Brain microvascular endothelial cell (primary cell): ENCODE measurements around the gene L3MBTL3.

Source experiments
- DNase-seq: peaks from one replicate; pipeline ENCODE4 v3.0.0-alpha.2; 2020
- H3K27ac ChIP-seq: fragments of 250-450 bp; sonication (Bioruptor Pico); 2 replicates; pipeline ENCODE4 v1.5.1; 2020; ENCODE audit warnings: mild to moderate bottlenecking, moderate library complexity
- H3K27me3 ChIP-seq: fragments of 250-450 bp; sonication (Bioruptor Pico); replicated peaks from 2 replicates; pipeline ENCODE4 v1.5.1; 2020; ENCODE audit warnings: mild to moderate bottlenecking
- H3K36me3 ChIP-seq: fragments of 250-450 bp; sonication (Bioruptor Pico); replicated peaks from 2 replicates; pipeline ENCODE4 v1.5.1; 2020; ENCODE audit warnings: mild to moderate bottlenecking
- H3K4me3 ChIP-seq: 2 replicates; pipeline ENCODE4 v1.5.1; 2011; ENCODE audit warnings: low read depth, mild to moderate bottlenecking, control low read depth, low read length, moderate library complexity
- in situ Hi-C: cut with HindIII; loops from 2 replicates; pipeline ENCODE4 v1.10.0; 2017; ENCODE audit warnings: low sequenced_read_pairs, low pct_ligation_motif_present
- TF ChIP-seq, protein P1 (sequence below): IDR thresholded peaks from 2 replicates; pipeline ENCODE4 v1.5.1; 2011; ENCODE audit warnings: low read depth, mild to moderate bottlenecking, moderate library complexity, low read length, control low read depth, inconsistent platforms; ENCODE audit errors: missing control alignments

Gene L3MBTL3

DNA sequence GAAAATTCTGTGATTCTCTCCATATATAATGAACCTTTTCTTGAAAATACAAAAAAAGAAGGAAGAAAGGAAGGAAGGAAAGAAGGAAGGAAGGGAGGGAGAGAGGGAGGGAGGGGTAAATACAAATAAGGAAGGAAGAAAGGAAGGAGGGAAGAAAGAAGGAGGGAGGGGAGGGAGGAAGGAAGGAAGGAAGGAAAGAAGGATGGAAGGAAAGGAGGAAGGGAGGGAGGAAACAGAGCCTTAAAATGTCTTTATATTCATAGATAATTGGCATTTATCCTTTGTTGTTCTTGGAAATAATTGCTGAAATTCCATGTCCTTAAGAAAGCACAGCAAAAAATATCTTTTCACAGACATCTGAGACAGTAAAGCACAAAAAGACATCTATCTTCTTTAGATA, 164.1 kb downstream of the L3MBTL3 start:
- Histone ChIP-seq H3K27me3 (no peaks in the 10 kb centered on the region), H3K27ac (no peak overlapping the region), H3K4me3 (no peak overlapping the region), H3K36me3 (no peaks in the 10 kb centered on the region)
- TF ChIP-seq, protein P1, sequence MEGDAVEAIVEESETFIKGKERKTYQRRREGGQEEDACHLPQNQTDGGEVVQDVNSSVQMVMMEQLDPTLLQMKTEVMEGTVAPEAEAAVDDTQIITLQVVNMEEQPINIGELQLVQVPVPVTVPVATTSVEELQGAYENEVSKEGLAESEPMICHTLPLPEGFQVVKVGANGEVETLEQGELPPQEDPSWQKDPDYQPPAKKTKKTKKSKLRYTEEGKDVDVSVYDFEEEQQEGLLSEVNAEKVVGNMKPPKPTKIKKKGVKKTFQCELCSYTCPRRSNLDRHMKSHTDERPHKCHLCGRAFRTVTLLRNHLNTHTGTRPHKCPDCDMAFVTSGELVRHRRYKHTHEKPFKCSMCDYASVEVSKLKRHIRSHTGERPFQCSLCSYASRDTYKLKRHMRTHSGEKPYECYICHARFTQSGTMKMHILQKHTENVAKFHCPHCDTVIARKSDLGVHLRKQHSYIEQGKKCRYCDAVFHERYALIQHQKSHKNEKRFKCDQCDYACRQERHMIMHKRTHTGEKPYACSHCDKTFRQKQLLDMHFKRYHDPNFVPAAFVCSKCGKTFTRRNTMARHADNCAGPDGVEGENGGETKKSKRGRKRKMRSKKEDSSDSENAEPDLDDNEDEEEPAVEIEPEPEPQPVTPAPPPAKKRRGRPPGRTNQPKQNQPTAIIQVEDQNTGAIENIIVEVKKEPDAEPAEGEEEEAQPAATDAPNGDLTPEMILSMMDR = no peak
- in situ Hi-C loops = no loop called here
- no peak for DNase-seq

DNA sequence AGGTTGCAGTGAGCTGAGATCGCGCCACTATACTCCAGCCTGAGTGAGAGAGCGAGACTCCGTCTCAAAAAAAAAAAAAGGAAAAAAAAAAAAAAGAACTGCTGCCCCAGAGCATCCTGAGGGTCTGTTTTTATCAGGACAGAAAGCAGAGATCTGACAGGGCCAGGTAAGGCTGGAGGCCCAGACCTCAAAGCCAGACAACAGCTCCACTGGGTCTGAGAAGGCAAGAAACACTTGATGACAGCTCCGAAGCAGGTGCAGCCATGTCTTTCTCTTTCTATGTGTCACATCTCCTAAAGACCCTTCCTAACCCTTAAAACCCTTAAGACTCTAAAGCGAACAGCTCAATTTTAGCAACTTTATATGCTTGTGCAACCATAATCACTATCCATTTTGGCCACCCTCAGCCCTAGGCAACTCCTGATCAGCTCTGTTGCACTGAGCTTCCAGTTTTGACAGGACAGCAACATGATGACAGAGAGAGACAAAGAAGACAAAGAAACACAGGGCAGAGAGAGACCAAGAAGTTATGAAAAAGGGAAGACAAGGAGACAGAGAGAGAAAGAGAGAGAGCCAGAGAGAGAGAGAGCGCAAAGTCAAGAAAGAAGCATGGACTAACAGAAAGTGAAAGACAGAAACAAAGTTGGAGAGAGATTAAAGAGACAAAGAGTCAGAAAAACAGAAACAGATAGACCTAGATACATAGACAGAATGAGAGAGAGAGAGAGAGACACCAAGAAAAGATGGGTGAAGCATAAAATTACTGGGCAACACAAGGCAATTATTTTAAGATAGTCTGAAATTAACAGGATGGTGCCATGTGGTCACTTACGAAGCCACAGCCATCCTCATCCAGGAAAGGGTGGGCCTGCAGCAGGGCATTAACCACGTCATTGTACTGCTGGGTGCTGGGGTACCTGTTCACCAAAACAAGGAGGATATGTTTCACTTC, 165.2 kb downstream of the L3MBTL3 start:
- Histone ChIP-seq H3K4me3 (no peak overlapping the region), H3K27me3 (no peaks in the 10 kb centered on the region), H3K36me3 (no peaks in the 10 kb centered on the region), H3K27ac (no peak overlapping the region)
- TF ChIP-seq, protein P1 = no peak
- DNase-seq = no peak
- in situ Hi-C loops = no loop called here

DNA sequence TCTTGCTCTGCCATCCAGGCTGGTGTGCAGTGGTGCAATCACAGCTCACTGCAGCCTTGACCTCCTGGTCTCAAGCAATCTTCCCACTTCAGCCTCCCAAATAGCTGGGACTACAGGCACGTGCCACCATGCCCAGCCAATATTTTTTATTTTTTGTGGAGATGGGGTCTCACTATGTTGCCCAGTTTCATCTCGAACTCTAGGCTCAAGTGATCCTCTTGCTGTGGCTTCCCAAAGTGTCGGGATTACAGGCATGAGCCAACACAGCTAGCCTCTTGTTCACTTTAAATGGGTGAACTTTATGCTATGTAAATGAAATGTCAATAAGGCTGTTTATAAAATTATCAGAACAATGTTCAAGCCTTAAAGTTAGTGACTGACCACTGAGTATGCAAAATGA, 167.3 kb downstream of the L3MBTL3 start:
- no peak overlapping the region for H3K27ac ChIP-seq
- TF ChIP-seq, protein P1 = no peak
- H3K4me3 ChIP-seq = no peak overlapping the region
- DNase-seq = no peak
- H3K36me3 ChIP-seq = no peaks in the 10 kb centered on the region
- in situ Hi-C loops = no loop called here
- H3K27me3 ChIP-seq = no peaks in the 10 kb centered on the region

DNA sequence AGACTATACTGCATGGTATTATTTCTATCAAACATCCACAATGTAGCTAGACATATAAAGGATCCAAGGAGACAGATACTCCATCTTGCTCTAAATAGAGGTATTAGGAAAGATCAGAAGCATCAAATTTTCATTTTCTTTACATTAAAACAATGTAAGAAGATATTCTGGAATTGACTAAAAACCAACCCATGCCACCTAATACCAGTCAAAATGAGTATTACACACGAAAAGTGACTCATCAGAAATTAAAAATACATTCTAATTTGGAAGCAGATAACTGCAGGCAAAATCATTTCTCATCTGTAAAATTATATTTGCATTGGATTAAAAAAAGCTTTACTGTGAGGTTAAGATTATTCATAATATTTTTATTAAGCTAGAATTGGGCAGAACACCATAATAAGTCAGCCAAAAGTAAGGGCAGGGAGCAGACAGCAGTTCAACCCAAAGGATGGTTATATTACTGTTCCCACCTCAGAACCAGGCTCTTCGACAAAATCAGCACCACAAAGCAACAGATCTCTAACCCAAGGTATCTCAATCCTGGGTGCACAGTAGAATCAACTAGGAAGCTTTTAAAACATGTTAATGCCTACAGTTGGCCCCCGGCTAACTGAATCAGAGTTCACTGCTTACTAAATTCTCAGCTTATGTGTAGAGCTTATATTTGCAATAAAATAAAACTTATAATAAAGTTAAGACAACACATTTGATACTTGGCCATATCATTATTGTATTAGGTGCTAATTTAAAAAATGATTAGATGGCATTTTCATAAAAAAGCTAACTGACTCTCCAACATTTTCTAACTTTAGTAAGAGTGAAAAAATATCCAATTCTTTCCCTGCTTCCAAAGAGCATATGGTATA, 169.2 kb downstream of the L3MBTL3 start:
- in situ Hi-C loops = no loop called here
- H3K27me3 ChIP-seq = no peaks in the 10 kb centered on the region
- H3K36me3 ChIP-seq = no peaks in the 10 kb centered on the region
- no peak overlapping the region for H3K4me3 ChIP-seq
- no peak overlapping the region for H3K27ac ChIP-seq
- DNase-seq = no peak
- TF ChIP-seq, protein P1 = no peak

DNA sequence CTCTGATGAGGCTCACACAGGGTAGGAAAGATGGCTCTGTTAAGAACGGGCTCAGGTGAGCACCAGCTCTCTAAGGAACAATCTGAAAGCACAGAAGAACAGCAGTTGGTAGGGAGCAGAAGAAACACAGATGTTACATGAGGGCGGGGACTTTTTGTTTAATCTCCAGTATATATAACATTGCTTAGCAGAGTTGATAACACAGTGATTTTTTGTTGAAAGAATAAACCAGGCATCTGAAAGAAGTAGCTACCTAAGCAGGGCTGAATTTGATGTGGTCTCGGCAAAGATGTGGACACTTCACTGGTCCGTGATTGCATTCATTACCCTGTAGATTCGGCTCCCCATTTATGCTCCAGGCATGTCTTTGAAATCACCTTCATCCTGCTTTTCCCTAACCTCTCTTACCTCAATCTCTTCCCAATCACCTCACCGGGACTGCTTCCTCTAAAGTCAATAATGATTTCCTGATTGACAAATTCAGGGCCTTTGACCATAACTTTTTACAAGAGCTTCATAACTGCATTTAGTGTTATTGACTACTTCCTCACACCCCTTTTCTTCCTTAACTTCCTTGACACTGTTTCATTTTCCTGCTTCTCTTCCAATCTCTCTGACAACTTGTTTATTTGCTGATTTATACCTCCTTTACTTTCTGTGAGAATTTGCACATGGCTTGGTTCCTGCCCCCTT, 170.0 kb downstream of the L3MBTL3 start:
- Histone ChIP-seq H3K27ac (no peak overlapping the region), H3K27me3 (no peaks in the 10 kb centered on the region), H3K36me3 (no peaks in the 10 kb centered on the region), H3K4me3 (no peak overlapping the region)
- in situ Hi-C loops = no loop called here
- no peak for DNase-seq
- TF ChIP-seq, protein P1 = no peak
